OCI-LY3 (cell line): ENCODE data around the gene CNOT2.

ENCODE experiments used
- CTCF ChIP-seq: fragments of 200-600, 300-600 bp; sonication (generic); IDR thresholded peaks from 2 replicates; pipeline ENCODE4 v1.5.1; 2014; ENCODE audit warnings: antibody characterized with exemption, low read length, low read depth
- EZH2phosphoT487 ChIP-seq: fragments of 200-600 bp; shearing (Covaris generic); IDR thresholded peaks from 2 replicates; pipeline ENCODE4 v1.6.1; 2018; ENCODE audit warnings: antibody characterized with exemption, mixed run types, low read depth

GRCh38 chr12:70230934-70231606 lies 12.2 kb upstream of the CNOT2 start:
- TF ChIP-seq CTCF (no peak), EZH2phosphoT487 (no peak)
